Uterus (tissue), 4 donors: Measurements from ENCODE around the gene ERVV-1. TPM values are rescaled to one million over a fixed set of nuclear protein-coding genes. Genes with fewer than 3 reads are reported as not detected.
"Not testable (repeated sequence)": the region's sequence is repeated elsewhere in the genome, so short reads cannot be mapped to it uniquely, and the experiment has no call there.

Source experiments
- DNase-seq, 2 donors: peaks; one replicate each; pipeline ENCODE4 v3.0.0-alpha.2; 2019 to 2020
- H3K27ac ChIP-seq, 2 donors: fragments of 200-600 bp; sonication (generic); 1 replicate in 1 of 2; 2 replicates in 1 of 2; pipeline ENCODE4 v1.5.1; 2016 to 2018
- H3K27me3 ChIP-seq, 2 donors: fragments of 200-600 bp; sonication (generic); one replicate each; pipeline ENCODE4 v1.5.1; 2018 to 2019; ENCODE audit warnings: control low read depth in 1 of 2
- H3K36me3 ChIP-seq, 2 donors: fragments of 200-600 bp; sonication (generic); one replicate each; pipeline ENCODE4 v1.5.1; 2019; ENCODE audit warnings: control low read depth in 1 of 2
- H3K4me1 ChIP-seq, 2 donors: fragments of 200-600 bp; sonication (generic); one replicate each; pipeline ENCODE4 v1.5.1; 2018 to 2019; ENCODE audit warnings: control low read depth in 1 of 2
- H3K4me3 ChIP-seq, 2 donors: fragments of 200-600 bp; sonication (generic); 1 replicate in 1 of 2; 2 replicates in 1 of 2; pipeline ENCODE4 v1.5.1; 2018 to 2019; ENCODE audit warnings: mild to moderate bottlenecking in 1 of 2
- H3K9me3 ChIP-seq, 2 donors: fragments of 200-600 bp; sonication (generic); one replicate each; pipeline ENCODE4 v1.5.1; 2019; ENCODE audit warnings: control low read depth in 1 of 2
- POLR2A ChIP-seq, 2 donors: fragments of 450-650 bp; IDR thresholded peaks; one replicate each; pipeline ENCODE4 v1.6.1; 2016; ENCODE audit warnings: antibody characterized with exemption in 2 of 2, mild to moderate bottlenecking in 1 of 2, moderate library complexity in 1 of 2
- intact Hi-C: fragments of 100-400 bp; cut with DNase I; formaldehyde crosslinking; loops from one replicate; pipeline ENCODE4 v1.15.1; 2023; ENCODE audit warnings: low total_unique reads
- total RNA-seq, 4 donors: library from RNA; depleted of rRNA in 3 of 4; stranded (reverse); fragments of >200 nt in 3 of 4; gene quantifications; one replicate each; pipeline versions ENCODE4 v1.1.0 to v1.2.4, GENCODE V29; 2014 to 2023
- TF ChIP-seq, protein P1 (sequence below), 4 experiments: fragments of 200-600 bp in 2 of 4; fragments of 450-650 bp in 2 of 4; sonication (generic) in 2 of 4; IDR thresholded peaks; one replicate each; pipeline ENCODE4 v1.5.1; 2016 to 2019; ENCODE audit warnings: antibody characterized with exemption in 4 of 4, mild to moderate bottlenecking in 2 of 4, moderate library complexity in 1 of 4
- donor health status: DM: yes; HTN: yes; CAD: no.

ERVV-1 gene
- not detected for total RNA-seq

DNA sequence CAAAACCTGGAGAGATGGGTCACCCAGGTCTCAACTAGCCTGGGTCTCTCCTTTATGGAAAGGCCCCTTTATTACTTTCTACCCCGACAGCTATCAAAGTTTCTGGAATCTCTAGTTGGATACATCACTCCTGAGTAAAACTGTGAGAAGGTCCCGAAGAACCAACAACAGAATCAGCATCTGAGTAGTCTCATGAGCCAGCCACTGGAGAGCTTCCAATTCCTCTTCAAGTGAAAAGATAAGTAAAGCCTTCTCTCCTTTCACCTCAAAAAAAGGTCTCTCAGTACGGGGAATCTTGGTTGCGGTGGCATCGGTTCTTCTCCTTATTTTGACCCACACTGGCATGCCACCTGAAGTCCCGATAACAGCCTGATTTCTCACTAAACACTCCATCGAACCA is at the start of gene ERVV-1:
Gene ERVV-1 (plus strand): TSS at position 301 of the 400 bp plus-strand sequence. CDS start 170 bp downstream, outside the sequence.
- no peaks in the 10 kb centered on the region for H3K9me3 ChIP-seq
- no peaks in the 10 kb centered on the region for H3K27me3 ChIP-seq
- intact Hi-C loops: no loop called here
- no peak for DNase-seq
- H3K27ac ChIP-seq: no peak within 1 kb of the TSS
- no peak for TF ChIP-seq POLR2A (IDR thresholded peaks at IDR 0.05)
- TF ChIP-seq, protein P1, sequence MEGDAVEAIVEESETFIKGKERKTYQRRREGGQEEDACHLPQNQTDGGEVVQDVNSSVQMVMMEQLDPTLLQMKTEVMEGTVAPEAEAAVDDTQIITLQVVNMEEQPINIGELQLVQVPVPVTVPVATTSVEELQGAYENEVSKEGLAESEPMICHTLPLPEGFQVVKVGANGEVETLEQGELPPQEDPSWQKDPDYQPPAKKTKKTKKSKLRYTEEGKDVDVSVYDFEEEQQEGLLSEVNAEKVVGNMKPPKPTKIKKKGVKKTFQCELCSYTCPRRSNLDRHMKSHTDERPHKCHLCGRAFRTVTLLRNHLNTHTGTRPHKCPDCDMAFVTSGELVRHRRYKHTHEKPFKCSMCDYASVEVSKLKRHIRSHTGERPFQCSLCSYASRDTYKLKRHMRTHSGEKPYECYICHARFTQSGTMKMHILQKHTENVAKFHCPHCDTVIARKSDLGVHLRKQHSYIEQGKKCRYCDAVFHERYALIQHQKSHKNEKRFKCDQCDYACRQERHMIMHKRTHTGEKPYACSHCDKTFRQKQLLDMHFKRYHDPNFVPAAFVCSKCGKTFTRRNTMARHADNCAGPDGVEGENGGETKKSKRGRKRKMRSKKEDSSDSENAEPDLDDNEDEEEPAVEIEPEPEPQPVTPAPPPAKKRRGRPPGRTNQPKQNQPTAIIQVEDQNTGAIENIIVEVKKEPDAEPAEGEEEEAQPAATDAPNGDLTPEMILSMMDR (IDR thresholded peaks at IDR 0.05): no peak
- H3K4me3 ChIP-seq: no peak within 1 kb of the TSS
- H3K4me1 ChIP-seq: no peaks in the 10 kb centered on the region
- no peaks in the 10 kb centered on the region for H3K36me3 ChIP-seq

- no peaks in the 10 kb centered on the region for H3K27me3 ChIP-seq
- intact Hi-C loops: no loop called here
- no peak for DNase-seq
- H3K4me1 ChIP-seq: no peaks in the 10 kb centered on the region
- no peak for TF ChIP-seq POLR2A (IDR thresholded peaks at IDR 0.05)
- TF ChIP-seq, protein P1 (IDR thresholded peaks at IDR 0.05): no peak
- H3K4me3 ChIP-seq: no peak overlapping the region
- no peaks in the 10 kb centered on the region for H3K36me3 ChIP-seq
- no peaks in the 10 kb centered on the region for H3K9me3 ChIP-seq
- no peak overlapping the region for H3K27ac ChIP-seq
Observed at GRCh38 chr19:52967772-52968171, 45.9 kb upstream of the ERVV-1 start.

GRCh38 chr19:52981329-52981728 is 32.4 kb upstream of the ERVV-1 start:
- no peak for DNase-seq
- no peaks in the 10 kb centered on the region for H3K27me3 ChIP-seq
- H3K9me3 ChIP-seq: no peaks in the 10 kb centered on the region
- H3K4me1 ChIP-seq: no peaks in the 10 kb centered on the region
- no peak overlapping the region for H3K27ac ChIP-seq
- H3K4me3 ChIP-seq: no peak overlapping the region
- TF ChIP-seq, protein P1 (IDR thresholded peaks at IDR 0.05): no peak
- no peak for TF ChIP-seq POLR2A (IDR thresholded peaks at IDR 0.05)
- intact Hi-C loops: no loop called here
- H3K36me3 ChIP-seq: peaks cover 0 to 2% of the 10 kb centered on the region in 2 donors

DNA sequence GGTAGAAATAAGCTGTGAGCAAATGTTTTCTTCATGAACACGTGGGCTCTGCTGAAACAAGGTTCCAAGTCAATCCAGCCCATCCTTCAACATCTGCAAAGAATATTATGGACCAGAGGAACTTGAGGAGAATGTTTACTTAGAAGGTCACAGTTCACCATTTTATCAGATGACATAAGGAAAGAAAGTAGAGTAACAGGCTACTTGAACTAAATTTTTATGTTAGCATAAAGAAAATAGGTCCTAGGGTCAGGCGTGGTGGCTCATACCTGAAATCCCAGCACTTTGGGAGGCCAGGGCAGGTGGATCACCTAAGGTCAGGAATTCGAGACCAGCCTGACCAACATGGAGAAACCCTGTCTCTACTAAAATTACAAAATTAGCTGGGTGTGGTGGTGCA is 30.6 kb upstream of the ERVV-1 start:
- H3K36me3 ChIP-seq, H3K9me3 ChIP-seq, H3K27me3 ChIP-seq, H3K4me3 ChIP-seq, H3K4me1 ChIP-seq, H3K27ac ChIP-seq, intact Hi-C loops, DNase-seq: not testable (repeated sequence)

- H3K27me3 ChIP-seq: no peaks in the 10 kb centered on the region
- peaks cover 0 to 2% of the 10 kb centered on the region in 2 donors for H3K36me3 ChIP-seq
- H3K4me3 ChIP-seq: no peak overlapping the region
- TF ChIP-seq POLR2A (IDR thresholded peaks at IDR 0.05): no peak
- TF ChIP-seq, protein P1 (IDR thresholded peaks at IDR 0.05): no peak
- H3K27ac ChIP-seq: no peak overlapping the region
- intact Hi-C loops: no loop called here
- no peaks in the 10 kb centered on the region for H3K9me3 ChIP-seq
- H3K4me1 ChIP-seq: no peaks in the 10 kb centered on the region
- DNase-seq: no peak
Observed at GRCh38 chr19:52987221-52987620, 26.5 kb upstream of the ERVV-1 start.

DNA sequence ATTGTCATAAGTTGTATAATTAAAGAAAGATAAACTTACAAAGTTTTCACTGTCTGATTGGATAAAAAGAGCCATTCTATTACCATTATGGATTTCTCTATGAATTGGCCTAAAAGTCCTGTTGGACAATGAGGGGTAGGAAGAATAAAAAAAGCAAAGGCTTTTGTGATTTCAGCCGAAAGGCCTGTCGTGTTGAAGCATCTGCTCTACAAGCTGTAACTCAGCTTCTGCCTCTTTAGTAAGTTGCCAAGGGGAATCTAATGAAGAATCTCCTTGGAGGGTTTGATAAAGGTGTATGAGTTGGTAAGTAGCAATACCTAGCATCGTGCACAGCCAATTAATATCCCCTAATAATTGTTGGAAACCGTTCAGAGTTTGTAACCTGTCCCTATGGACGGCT is 25.2 kb upstream of the ERVV-1 start:
- intact Hi-C loops: no loop called here
- TF ChIP-seq, protein P1 (IDR thresholded peaks at IDR 0.05): no peak
- TF ChIP-seq POLR2A (IDR thresholded peaks at IDR 0.05): no peak
- peaks cover 0 to 2% of the 10 kb centered on the region in 2 donors for H3K36me3 ChIP-seq

More for the DNA sequence above, 25.2 kb upstream of the ERVV-1 start:
- H3K4me1 ChIP-seq: no peaks in the 10 kb centered on the region
- no peak for DNase-seq
- no peaks in the 10 kb centered on the region for H3K9me3 ChIP-seq
- H3K27ac ChIP-seq: no peak overlapping the region
- no peaks in the 10 kb centered on the region for H3K27me3 ChIP-seq
- no peak overlapping the region for H3K4me3 ChIP-seq
